GM12872 (cell line): ENCODE results near the gene DTD1.

Experiments
- TF ChIP-seq, protein P1 (sequence below): IDR thresholded peaks from 3 replicates; pipeline ENCODE4 v1.5.1; 2011; ENCODE audit warnings: low read depth, mild to moderate bottlenecking, low read length, moderate library complexity; ENCODE audit not compliant: insufficient read depth

Gene DTD1

DNA sequence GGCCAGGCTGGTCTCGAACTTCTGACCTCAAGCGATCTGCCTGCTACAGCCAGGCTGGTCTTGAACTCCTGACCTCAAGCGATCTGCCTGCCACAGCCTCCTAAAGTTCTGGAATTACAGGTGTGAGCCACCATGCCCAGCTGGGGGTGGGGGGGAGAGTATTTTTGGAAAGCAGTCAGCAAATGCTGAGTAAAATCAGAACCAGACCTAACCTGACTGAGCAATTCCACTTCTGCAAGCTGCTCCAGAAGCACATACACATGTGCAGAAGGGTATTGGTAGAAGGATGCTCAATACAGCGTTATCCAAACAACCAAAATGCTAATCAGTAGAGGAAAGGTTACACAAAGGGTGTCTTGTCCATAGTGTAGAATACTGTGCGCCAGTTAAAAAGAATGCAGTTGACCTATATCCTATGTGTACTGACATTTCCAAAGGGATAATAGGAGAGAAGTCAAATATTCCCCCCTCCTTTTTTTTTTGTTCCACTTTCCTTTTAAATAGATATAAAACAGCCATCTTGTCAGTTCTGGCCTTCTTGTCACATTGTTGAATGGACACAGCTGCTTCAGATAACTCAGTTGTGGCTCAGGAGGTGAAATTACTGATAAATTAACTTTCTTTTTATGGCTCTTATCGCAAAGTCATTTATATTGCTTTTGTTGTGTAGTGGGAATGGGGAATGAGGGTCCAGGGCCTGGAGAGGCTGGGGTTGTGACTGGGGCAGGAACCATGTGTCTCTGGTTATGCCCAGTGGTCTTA, 74.6 kb downstream of the DTD1 start:
- TF ChIP-seq, protein P1, sequence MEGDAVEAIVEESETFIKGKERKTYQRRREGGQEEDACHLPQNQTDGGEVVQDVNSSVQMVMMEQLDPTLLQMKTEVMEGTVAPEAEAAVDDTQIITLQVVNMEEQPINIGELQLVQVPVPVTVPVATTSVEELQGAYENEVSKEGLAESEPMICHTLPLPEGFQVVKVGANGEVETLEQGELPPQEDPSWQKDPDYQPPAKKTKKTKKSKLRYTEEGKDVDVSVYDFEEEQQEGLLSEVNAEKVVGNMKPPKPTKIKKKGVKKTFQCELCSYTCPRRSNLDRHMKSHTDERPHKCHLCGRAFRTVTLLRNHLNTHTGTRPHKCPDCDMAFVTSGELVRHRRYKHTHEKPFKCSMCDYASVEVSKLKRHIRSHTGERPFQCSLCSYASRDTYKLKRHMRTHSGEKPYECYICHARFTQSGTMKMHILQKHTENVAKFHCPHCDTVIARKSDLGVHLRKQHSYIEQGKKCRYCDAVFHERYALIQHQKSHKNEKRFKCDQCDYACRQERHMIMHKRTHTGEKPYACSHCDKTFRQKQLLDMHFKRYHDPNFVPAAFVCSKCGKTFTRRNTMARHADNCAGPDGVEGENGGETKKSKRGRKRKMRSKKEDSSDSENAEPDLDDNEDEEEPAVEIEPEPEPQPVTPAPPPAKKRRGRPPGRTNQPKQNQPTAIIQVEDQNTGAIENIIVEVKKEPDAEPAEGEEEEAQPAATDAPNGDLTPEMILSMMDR: no peak

DNA sequence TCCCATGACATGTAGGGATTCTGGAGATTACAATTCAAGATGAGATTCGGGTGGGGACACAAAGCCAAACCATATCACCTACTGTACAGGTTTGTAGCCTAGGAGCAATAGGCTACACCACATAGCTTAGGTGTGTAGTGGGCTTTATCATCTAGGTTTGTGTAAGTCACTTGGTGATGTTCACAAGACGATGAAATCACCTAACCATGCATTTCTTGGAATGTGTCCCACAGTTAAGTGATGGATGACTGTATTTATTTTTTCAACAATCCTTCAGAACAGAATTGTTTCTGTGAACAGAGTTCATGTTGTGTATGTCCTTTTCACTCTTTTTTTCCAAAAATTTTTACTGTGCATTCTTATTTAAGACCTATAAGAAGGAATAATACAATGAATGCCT, 76.1 kb downstream of the DTD1 start:
- TF ChIP-seq, protein P1: no peak

DNA sequence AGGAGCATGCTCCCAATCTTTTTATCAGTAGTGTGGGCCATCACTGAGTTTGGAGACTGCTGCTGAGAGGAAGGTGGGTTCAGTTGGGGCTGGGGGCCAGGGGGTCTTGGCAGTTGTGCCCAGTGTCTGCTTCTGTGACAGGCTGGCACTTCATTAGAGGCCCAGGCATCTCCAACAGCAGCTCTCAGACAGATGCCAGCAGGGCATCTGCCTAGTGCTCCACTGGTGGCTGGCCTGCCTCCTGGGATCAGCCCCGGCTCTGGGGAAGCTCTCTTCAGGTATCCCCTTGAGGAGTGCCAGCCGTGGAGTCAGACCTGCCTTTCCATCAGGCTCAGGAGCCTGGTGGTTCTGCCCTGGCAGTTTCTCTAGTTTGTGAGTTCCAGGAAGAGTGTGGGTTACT, 77.3 kb downstream of the DTD1 start:
- TF ChIP-seq, protein P1: no peak

GRCh38 chr20:18666803-18667415, 79.1 kb downstream of the DTD1 start:
- TF ChIP-seq, protein P1: no peak

DNA sequence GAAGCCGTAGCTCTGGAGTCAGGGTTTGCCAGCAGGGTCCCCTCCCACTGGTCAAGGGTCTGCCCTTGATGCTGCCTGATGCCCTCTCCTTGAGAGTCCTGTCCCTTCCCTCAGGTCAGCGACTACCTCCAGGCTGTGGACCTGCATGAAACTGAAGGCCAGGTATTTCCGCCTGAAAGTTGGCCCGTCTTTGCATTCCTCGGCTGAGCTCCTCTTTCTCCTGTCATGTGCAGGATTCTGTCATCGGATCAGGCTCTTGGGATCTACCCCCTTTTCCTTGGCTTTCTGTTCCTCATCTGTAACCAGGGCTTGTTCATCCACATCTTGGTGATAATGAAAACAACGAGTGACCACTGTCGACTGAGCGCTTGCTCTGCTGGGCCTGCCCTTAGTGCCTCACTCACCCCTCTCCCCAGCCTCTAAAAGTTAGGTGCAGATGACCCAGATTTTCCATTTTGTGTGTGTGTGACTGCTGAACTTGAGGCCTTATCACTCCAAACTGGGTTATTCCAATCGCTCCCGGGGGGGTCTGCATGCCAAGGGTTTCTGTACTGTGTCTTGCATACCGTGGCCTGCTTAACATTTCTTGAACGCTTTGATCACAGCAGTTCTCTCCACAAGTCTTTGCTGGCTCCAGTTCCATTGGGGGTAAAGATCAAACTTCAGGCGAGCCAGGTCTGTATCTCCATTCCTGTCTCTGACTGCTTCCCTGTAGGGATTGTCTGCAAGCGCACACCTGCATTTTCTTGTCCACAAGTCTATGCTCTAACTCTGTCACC, 81.6 kb downstream of the DTD1 start:
- TF ChIP-seq, protein P1: no peak

DNA sequence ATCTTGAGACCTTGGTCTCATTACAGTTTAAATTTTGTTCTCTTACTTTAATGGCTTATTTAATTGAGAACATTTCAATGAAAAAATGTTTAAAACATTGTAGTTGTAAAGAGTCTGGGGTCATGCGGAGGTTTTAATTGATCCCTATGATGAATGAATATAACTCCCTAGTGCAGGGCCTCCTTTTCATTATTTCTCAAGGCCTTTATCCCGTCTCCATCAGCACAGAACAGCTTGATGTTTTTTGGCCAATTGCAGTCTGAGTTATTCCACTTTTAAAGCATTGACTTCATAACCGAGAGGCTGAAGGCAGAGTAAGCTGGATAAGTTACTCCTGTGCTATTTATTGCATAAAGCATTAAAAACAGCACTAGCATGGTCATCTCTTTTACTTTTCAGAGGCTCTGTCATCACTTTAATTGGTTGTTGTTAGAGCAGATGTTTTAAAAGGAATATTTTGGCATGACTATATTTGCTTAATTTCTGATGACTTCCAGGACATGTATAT, 83.4 kb downstream of the DTD1 start:
- TF ChIP-seq, protein P1: no peak

- TF ChIP-seq, protein P1: no peak
Observed at GRCh38 chr20:18672834-18673233, 85.0 kb downstream of the DTD1 start.
